HepG2 (cell line): ENCODE measurements around the gene SMARCA2.

Source experiments
- BRD4 ChIP-seq: sonication (generic); formaldehyde crosslinking; IDR thresholded peaks from 2 replicates; pipeline ENCODE4 v1.4.0; 2020; ENCODE audit warnings: missing genetic modification reagents
- FOXM1 ChIP-seq: sonication (generic); formaldehyde crosslinking; IDR thresholded peaks from 2 replicates; pipeline ENCODE4 v1.5.0; 2020; ENCODE audit warnings: missing genetic modification reagents
- HMG20B ChIP-seq: conservative IDR thresholded peaks from 2 replicates; pipeline ENCODE4 v1.6.1; 2016; ENCODE audit warnings: missing genetic modification reagents, missing compliant biosample characterization
- HNRNPK ChIP-seq: fragments of 200-400 bp; formaldehyde crosslinking; IDR thresholded peaks from 2 replicates; pipeline ENCODE4 v1.6.1; 2018; ENCODE audit warnings: low read length, low read depth, moderate library complexity, mild to moderate bottlenecking; ENCODE audit not compliant: poor library complexity, severe bottlenecking
- POLR2AphosphoS5 ChIP-seq: IDR thresholded peaks from 2 replicates; pipeline ENCODE4 v1.6.1; 2012; ENCODE audit warnings: low read depth, low read length
- PRPF4 ChIP-seq: fragments of 200-400 bp; formaldehyde crosslinking; IDR thresholded peaks from 2 replicates; pipeline ENCODE4 v1.6.1; 2016; ENCODE audit warnings: low read length, low read depth; ENCODE audit not compliant: poor library complexity, severe bottlenecking
- ZBTB21 ChIP-seq: sonication (generic); formaldehyde crosslinking; IDR thresholded peaks from 2 replicates; pipeline ENCODE4 v1.4.0; 2020; ENCODE audit warnings: missing genetic modification reagents
- ZFP82 ChIP-seq: sonication (generic); formaldehyde crosslinking; IDR thresholded peaks from 2 replicates; pipeline ENCODE4 v1.5.1; 2020; ENCODE audit warnings: mild to moderate bottlenecking, missing genetic modification reagents, borderline replicate concordance
- ZNF232 ChIP-seq: sonication (generic); formaldehyde crosslinking; IDR thresholded peaks from 2 replicates; pipeline ENCODE4 v1.4.0; 2020; ENCODE audit warnings: missing genetic modification reagents, borderline replicate concordance
- ZNF354B ChIP-seq: sonication (generic); formaldehyde crosslinking; IDR thresholded peaks from 2 replicates; pipeline ENCODE4 v1.8.0; 2022; ENCODE audit warnings: mild to moderate bottlenecking, missing genetic modification reagents
- ZNF619 ChIP-seq: sonication (generic); formaldehyde crosslinking; IDR thresholded peaks from 2 replicates; pipeline ENCODE4 v1.4.0; 2020; ENCODE audit warnings: mild to moderate bottlenecking, missing genetic modification reagents
- TF ChIP-seq, protein P1 (sequence below): sonication (generic); formaldehyde crosslinking; IDR thresholded peaks from 2 replicates; pipeline ENCODE4 v1.5.0; 2020; ENCODE audit warnings: mild to moderate bottlenecking, missing genetic modification reagents, moderate library complexity
- TF ChIP-seq, protein P2 (sequence below): sonication (generic); formaldehyde crosslinking; IDR thresholded peaks from 2 replicates; pipeline ENCODE4 v1.4.0; 2020; ENCODE audit warnings: mild to moderate bottlenecking, missing genetic modification reagents
- TF ChIP-seq, protein P3 (sequence below): IDR thresholded peaks from 2 replicates; pipeline ENCODE4 v1.6.1; 2016; ENCODE audit warnings: missing genetic modification reagents, missing compliant biosample characterization

DNA sequence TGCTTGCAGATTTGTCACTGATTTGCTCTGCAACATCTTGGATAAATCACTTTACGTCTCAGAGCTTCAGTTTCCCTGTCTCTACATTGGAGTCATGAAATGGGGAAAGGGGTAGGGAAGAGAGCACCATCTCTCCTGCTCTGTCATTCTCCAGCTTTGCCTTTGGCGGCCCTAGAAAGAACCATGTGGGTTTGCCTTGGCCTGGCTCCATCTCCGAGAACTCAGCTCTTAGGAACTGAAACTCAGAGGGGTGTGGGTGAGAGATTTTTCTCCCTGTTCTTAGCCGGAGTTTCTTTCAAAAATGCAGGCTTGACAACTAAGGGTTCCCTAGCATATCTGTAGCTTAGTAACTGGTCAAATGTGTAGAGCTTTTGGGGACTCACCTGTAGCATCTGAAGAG, 123.5 kb downstream of the SMARCA2 start:
- TF ChIP-seq POLR2AphosphoS5: no peak
- TF ChIP-seq, protein P1, sequence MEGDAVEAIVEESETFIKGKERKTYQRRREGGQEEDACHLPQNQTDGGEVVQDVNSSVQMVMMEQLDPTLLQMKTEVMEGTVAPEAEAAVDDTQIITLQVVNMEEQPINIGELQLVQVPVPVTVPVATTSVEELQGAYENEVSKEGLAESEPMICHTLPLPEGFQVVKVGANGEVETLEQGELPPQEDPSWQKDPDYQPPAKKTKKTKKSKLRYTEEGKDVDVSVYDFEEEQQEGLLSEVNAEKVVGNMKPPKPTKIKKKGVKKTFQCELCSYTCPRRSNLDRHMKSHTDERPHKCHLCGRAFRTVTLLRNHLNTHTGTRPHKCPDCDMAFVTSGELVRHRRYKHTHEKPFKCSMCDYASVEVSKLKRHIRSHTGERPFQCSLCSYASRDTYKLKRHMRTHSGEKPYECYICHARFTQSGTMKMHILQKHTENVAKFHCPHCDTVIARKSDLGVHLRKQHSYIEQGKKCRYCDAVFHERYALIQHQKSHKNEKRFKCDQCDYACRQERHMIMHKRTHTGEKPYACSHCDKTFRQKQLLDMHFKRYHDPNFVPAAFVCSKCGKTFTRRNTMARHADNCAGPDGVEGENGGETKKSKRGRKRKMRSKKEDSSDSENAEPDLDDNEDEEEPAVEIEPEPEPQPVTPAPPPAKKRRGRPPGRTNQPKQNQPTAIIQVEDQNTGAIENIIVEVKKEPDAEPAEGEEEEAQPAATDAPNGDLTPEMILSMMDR (CRISPR knock-in tag): no peak
- TF ChIP-seq, protein P2, sequence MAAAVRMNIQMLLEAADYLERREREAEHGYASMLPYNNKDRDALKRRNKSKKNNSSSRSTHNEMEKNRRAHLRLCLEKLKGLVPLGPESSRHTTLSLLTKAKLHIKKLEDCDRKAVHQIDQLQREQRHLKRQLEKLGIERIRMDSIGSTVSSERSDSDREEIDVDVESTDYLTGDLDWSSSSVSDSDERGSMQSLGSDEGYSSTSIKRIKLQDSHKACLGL (CRISPR knock-in tag): no peak
- TF ChIP-seq HMG20B (CRISPR knock-in tag): no peak
- TF ChIP-seq, protein P3, sequence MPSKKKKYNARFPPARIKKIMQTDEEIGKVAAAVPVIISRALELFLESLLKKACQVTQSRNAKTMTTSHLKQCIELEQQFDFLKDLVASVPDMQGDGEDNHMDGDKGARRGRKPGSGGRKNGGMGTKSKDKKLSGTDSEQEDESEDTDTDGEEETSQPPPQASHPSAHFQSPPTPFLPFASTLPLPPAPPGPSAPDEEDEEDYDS (CRISPR knock-in tag): no peak
- TF ChIP-seq PRPF4: no peak
- no peak for TF ChIP-seq FOXM1 (CRISPR knock-in tag)
- no peak for TF ChIP-seq ZNF619
- no peak for TF ChIP-seq BRD4 (CRISPR knock-in tag)
- TF ChIP-seq ZNF354B (CRISPR knock-in tag): no peak
- TF ChIP-seq ZFP82 (CRISPR knock-in tag): no peak
- no peak for TF ChIP-seq ZNF232
- TF ChIP-seq HNRNPK: no peak
- no peak for TF ChIP-seq ZBTB21 (CRISPR knock-in tag)
